Sigmoid colon (tissue), 4 donors: ENCODE results near the gene UBE2QL1.

Source experiments
- EP300 ChIP-seq, 4 donors: sonication (generic); formaldehyde crosslinking; IDR thresholded peaks; one replicate each; pipeline ENCODE4 v1.6.1; 2017; ENCODE audit warnings: antibody characterized with exemption in 4 of 4
- POLR2A ChIP-seq, 2 donors: fragments of 450-650 bp; IDR thresholded peaks; one replicate each; pipeline ENCODE4 v1.6.1; 2016; ENCODE audit warnings: antibody characterized with exemption in 2 of 2, mild to moderate bottlenecking in 2 of 2, moderate library complexity in 2 of 2
- POLR2AphosphoS5 ChIP-seq, 4 donors: sonication (generic); formaldehyde crosslinking; IDR thresholded peaks; one replicate each; pipeline ENCODE4 v1.6.1; 2017; ENCODE audit warnings: antibody characterized with exemption in 4 of 4
- TF ChIP-seq, protein P1 (sequence below), 4 experiments: fragments of 450-650 bp in 3 of 4; fragments of 200-600 bp in 1 of 4; IDR thresholded peaks; one replicate each; pipeline ENCODE4 v1.5.1; 2016 to 2019; ENCODE audit warnings: antibody characterized with exemption in 4 of 4, mild to moderate bottlenecking in 3 of 4, moderate library complexity in 2 of 4

- no peak for TF ChIP-seq POLR2A (IDR thresholded peaks at IDR 0.05)
- TF ChIP-seq, protein P1, sequence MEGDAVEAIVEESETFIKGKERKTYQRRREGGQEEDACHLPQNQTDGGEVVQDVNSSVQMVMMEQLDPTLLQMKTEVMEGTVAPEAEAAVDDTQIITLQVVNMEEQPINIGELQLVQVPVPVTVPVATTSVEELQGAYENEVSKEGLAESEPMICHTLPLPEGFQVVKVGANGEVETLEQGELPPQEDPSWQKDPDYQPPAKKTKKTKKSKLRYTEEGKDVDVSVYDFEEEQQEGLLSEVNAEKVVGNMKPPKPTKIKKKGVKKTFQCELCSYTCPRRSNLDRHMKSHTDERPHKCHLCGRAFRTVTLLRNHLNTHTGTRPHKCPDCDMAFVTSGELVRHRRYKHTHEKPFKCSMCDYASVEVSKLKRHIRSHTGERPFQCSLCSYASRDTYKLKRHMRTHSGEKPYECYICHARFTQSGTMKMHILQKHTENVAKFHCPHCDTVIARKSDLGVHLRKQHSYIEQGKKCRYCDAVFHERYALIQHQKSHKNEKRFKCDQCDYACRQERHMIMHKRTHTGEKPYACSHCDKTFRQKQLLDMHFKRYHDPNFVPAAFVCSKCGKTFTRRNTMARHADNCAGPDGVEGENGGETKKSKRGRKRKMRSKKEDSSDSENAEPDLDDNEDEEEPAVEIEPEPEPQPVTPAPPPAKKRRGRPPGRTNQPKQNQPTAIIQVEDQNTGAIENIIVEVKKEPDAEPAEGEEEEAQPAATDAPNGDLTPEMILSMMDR (IDR thresholded peaks at IDR 0.05): no peak
- no peak for TF ChIP-seq POLR2AphosphoS5 (IDR thresholded peaks at IDR 0.05)
- TF ChIP-seq EP300 (IDR thresholded peaks at IDR 0.05): no peak
Observed at GRCh38 chr5:6501701-6502100, 53.0 kb downstream of the UBE2QL1 start.
